Lower leg skin (tissue), 3 donors: ENCODE data around the gene TMEM181.

ENCODE experiments used
- CTCF ChIP-seq, 3 donors: fragments of 450-650 bp; IDR thresholded peaks; one replicate each; pipeline ENCODE4 v1.5.1; 2016; ENCODE audit warnings: antibody characterized with exemption in 3 of 3, mild to moderate bottlenecking in 3 of 3, moderate library complexity in 2 of 3
- POLR2A ChIP-seq, 2 donors: fragments of 450-650 bp; IDR thresholded peaks; one replicate each; pipeline ENCODE4 v1.6.1; 2016 to 2017; ENCODE audit warnings: antibody characterized with exemption in 2 of 2, mild to moderate bottlenecking in 1 of 2, moderate library complexity in 1 of 2

DNA sequence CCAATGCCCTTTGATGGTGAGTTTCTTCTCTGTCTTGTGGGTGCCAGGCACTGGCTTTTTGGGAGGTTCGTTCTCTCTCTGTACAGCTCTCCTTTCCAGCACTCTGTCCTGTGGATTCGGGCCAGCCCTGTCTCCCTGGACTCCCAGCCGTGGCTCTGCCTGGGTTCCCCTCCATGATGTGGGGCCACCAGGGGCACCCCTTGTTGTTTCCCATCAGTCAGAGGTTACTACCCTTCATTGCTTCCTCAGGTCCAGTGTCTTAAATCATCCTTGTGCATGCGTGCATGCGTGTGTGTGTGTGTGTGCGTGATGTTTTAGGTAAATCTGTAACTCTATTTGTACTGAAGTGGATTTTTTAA is 44.1 kb downstream of the TMEM181 start:
- TF ChIP-seq POLR2A (IDR thresholded peaks at IDR 0.05) (no peak), CTCF (IDR thresholded peaks at IDR 0.05) (no peak)
